IPS-20b (cell line): ENCODE results near the gene PDLIM7.

Experiments
- H3K27ac ChIP-seq: one replicate; pipeline ENCODE4 v1.5.1; 2013; ENCODE audit warnings: low read length
- H3K27me3 ChIP-seq: 2 replicates; pipeline ENCODE4 v1.6.1; 2013; ENCODE audit warnings: mild to moderate bottlenecking, low read length, inconsistent platforms; ENCODE audit not compliant: insufficient read depth
- H3K36me3 ChIP-seq: 2 replicates; pipeline ENCODE4 v1.6.1; 2013; ENCODE audit warnings: low read depth, mild to moderate bottlenecking, inconsistent platforms, low read length, moderate library complexity; ENCODE audit not compliant: insufficient read depth
- H3K4me1 ChIP-seq: 2 replicates; pipeline ENCODE4 v1.6.1; 2013; ENCODE audit warnings: mild to moderate bottlenecking, control low read depth, inconsistent platforms, low read length, moderate library complexity; ENCODE audit not compliant: insufficient read depth
- H3K4me3 ChIP-seq: 2 replicates; pipeline ENCODE4 v1.5.1; 2013; ENCODE audit warnings: mild to moderate bottlenecking, low read length, inconsistent platforms
- H3K9ac ChIP-seq: 2 replicates; pipeline ENCODE4 v1.6.1; 2013; ENCODE audit warnings: low read depth, mild to moderate bottlenecking, inconsistent platforms, low read length, moderate library complexity
- H3K9me3 ChIP-seq: 2 replicates; pipeline ENCODE4 v1.6.1; 2013; ENCODE audit warnings: mild to moderate bottlenecking, low read depth, low read length, inconsistent platforms; ENCODE audit not compliant: insufficient read depth

The PDLIM7 gene

GRCh38 chr5:177531209-177531940 is 34.0 kb upstream of the PDLIM7 start:
- no peak overlapping the region for H3K4me3 ChIP-seq
- no peaks in the 10 kb centered on the region for H3K27me3 ChIP-seq
- H3K36me3 ChIP-seq = peaks cover 92% of the 10 kb centered on the region
- no peaks in the 10 kb centered on the region for H3K4me1 ChIP-seq
- no peak overlapping the region for H3K9ac ChIP-seq
- no peaks in the 10 kb centered on the region for H3K9me3 ChIP-seq
- H3K27ac ChIP-seq = no peak overlapping the region

- Histone ChIP-seq H3K9ac (no peak overlapping the region), H3K9me3 (no peaks in the 10 kb centered on the region), H3K4me3 (no peak overlapping the region), H3K36me3 (peaks cover 92% of the 10 kb centered on the region), H3K27ac (no peak overlapping the region), H3K27me3 (no peaks in the 10 kb centered on the region), H3K4me1 (no peaks in the 10 kb centered on the region)
Observed at GRCh38 chr5:177530638-177531037, 33.2 kb upstream of the PDLIM7 start.

- Histone ChIP-seq H3K4me1 (no peaks in the 10 kb centered on the region), H3K36me3 (peaks cover 92% of the 10 kb centered on the region), H3K9ac (no peak overlapping the region), H3K9me3 (no peaks in the 10 kb centered on the region), H3K27ac (no peak overlapping the region), H3K4me3 (no peak overlapping the region), H3K27me3 (no peaks in the 10 kb centered on the region)
Observed at GRCh38 chr5:177529247-177530203, 32.1 kb upstream of the PDLIM7 start.

DNA sequence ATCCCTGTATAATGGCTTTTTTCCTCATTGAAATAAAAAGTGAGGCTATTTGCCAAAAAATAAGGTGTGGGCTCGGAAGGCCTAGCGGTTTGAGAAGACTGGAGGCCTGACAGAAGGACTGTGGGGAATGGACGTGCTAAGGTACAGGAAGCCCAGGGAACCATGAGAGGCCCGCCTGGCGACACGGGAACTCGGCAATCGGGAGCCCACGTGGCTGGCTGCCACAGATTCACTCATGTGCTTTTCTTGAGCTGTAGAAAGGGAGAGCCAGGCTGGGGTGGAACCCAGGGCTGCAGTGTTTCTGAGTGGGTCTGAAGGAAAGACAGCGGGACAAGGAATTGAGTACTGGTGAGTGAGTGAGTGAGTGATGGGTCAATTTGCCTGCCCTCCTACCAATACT is 31.2 kb upstream of the PDLIM7 start:
- no peak overlapping the region for H3K4me3 ChIP-seq
- no peak overlapping the region for H3K27ac ChIP-seq
- H3K36me3 ChIP-seq = peaks cover 96% of the 10 kb centered on the region
- H3K9ac ChIP-seq = no peak overlapping the region
- no peaks in the 10 kb centered on the region for H3K9me3 ChIP-seq
- no peaks in the 10 kb centered on the region for H3K27me3 ChIP-seq
- no peaks in the 10 kb centered on the region for H3K4me1 ChIP-seq

DNA sequence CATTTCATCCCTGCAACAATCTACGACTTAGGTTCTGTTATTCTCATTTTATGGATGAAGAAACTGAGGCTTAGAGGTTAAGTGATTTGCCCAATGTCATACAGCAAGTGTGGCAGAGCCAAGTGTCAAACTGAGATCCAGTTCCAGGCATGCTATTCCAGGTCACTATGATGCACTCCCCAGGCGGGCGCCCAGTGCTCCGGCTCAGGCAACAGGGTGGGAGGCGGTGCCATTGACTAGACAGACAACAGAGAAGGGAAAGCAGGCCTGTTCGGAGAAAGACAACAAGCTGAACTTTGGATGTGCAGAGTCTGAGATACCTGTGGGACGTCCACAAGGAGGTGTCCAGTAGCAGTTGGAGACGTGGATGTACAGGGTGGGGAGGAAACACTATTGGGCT is 30.2 kb upstream of the PDLIM7 start:
- Histone ChIP-seq H3K27me3 (no peaks in the 10 kb centered on the region), H3K27ac (no peak overlapping the region), H3K36me3 (peaks cover 93% of the 10 kb centered on the region), H3K9ac (no peak overlapping the region), H3K4me3 (no peak overlapping the region), H3K4me1 (no peaks in the 10 kb centered on the region), H3K9me3 (no peaks in the 10 kb centered on the region)

DNA sequence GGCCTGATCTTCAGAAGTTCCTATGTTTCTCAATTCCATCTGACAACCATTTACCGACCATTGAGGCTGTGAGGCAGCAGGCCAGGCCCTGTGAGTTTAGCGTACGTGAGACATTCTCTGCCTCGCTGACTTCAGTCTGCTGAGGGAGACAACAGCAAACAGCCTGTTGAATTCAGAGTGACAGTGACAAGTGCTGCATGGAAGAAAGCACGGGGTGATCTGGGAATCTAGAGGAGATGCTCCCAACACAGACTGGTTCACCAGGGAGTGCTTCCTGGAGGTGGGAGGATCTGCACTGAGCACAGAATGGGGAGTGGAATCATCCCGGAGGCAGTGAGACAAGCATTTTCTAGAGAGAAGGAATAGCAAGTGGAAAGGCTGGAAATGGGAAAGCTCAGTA is 29.4 kb upstream of the PDLIM7 start:
- H3K9ac ChIP-seq = no peak overlapping the region
- H3K9me3 ChIP-seq = no peaks in the 10 kb centered on the region
- no peaks in the 10 kb centered on the region for H3K27me3 ChIP-seq
- H3K36me3 ChIP-seq = peaks cover 89% of the 10 kb centered on the region
- no peak overlapping the region for H3K4me3 ChIP-seq
- no peak overlapping the region for H3K27ac ChIP-seq
- no peaks in the 10 kb centered on the region for H3K4me1 ChIP-seq

- Histone ChIP-seq H3K4me1 (no peaks in the 10 kb centered on the region), H3K27ac (no peak overlapping the region), H3K4me3 (no peak overlapping the region), H3K36me3 (peaks cover 89% of the 10 kb centered on the region), H3K9me3 (no peaks in the 10 kb centered on the region), H3K27me3 (no peaks in the 10 kb centered on the region), H3K9ac (no peak overlapping the region)
Observed at GRCh38 chr5:177526191-177526590, 28.8 kb upstream of the PDLIM7 start.

DNA sequence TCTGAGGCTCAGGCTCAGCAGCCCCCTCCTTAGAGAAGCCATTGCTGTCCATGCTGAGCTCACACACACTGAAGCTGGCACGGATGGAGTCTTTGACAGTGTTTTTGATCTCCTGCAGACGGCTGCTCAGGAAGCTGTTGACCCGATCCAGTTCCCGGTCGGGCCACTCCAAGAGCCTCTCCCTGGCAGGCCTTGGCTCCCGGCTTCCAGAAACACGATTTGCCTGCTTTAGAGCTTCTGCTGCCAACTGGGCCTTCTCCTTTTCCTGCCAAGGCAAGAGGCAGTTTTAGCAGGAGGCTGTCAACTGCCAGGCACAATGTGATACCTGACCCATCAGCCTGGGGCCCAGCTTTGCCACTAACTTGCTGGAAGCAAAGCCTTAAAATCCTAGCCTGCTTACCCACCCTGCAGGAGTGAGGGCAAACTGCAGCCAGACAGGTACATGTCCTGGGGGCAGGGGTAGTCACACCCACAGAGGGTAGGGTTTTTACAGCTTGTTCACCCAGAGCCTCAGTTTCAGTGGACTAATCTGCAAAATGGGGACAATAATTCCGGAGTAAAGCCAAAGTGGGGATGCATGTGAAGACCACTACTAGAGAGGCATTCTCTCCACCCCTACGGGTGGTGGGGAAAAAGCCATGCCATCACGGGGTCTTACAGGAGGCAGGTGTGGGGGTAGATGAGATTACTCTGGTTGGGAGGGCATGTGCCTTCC is 27.7 kb upstream of the PDLIM7 start:
- H3K36me3 ChIP-seq = peaks cover 89% of the 10 kb centered on the region
- H3K4me3 ChIP-seq = no peak overlapping the region
- H3K27me3 ChIP-seq = no peaks in the 10 kb centered on the region
- no peak overlapping the region for H3K27ac ChIP-seq
- no peaks in the 10 kb centered on the region for H3K4me1 ChIP-seq
- no peak overlapping the region for H3K9ac ChIP-seq
- no peaks in the 10 kb centered on the region for H3K9me3 ChIP-seq

GRCh38 chr5:177524539-177524900 is 27.1 kb upstream of the PDLIM7 start:
- Histone ChIP-seq H3K4me3 (no peak overlapping the region), H3K9ac (no peak overlapping the region), H3K9me3 (no peaks in the 10 kb centered on the region), H3K4me1 (no peaks in the 10 kb centered on the region), H3K27ac (no peak overlapping the region), H3K36me3 (peaks cover 89% of the 10 kb centered on the region), H3K27me3 (no peaks in the 10 kb centered on the region)

- H3K27ac ChIP-seq = no peak overlapping the region
- no peaks in the 10 kb centered on the region for H3K4me1 ChIP-seq
- no peak overlapping the region for H3K9ac ChIP-seq
- peaks cover 87% of the 10 kb centered on the region for H3K36me3 ChIP-seq
- H3K9me3 ChIP-seq = no peaks in the 10 kb centered on the region
- no peaks in the 10 kb centered on the region for H3K27me3 ChIP-seq
- no peak overlapping the region for H3K4me3 ChIP-seq
Observed at GRCh38 chr5:177523711-177524538, 26.5 kb upstream of the PDLIM7 start.

DNA sequence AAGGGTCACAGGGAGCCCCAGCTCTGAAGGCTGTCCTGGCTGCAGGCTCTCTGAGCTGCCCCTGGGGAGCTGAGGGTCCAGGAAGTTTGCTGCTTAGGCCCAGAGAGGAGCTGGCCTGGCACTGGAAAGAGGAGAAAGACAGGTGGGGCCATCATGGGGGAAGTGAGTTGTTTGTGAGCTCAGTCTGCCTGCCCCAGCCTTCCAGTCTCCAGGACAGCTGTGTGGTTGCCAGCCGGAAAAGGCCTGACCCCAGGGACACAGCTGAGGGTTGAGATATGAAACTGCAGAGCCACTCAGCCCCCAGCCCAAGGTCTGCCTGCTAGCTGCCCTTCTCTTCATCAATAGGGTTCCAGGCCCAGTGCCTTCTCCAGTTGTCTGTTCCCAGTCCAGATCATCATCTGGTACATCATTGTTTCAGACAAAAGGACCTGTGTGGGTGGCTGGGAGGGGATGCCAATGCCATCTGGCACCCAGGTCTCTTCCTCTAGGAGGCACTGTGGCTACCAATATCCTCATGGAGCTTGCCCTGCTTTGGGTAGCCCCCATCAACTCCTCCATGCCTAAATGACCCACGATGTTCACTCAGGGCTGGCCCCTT is 23.6 kb upstream of the PDLIM7 start:
- Histone ChIP-seq H3K27ac (no peak overlapping the region), H3K36me3 (peaks cover 59% of the 10 kb centered on the region)

More for the DNA sequence above, 23.6 kb upstream of the PDLIM7 start:
- H3K27me3 ChIP-seq = no peaks in the 10 kb centered on the region
- no peak overlapping the region for H3K9ac ChIP-seq
- H3K9me3 ChIP-seq = no peaks in the 10 kb centered on the region
- H3K4me1 ChIP-seq = no peaks in the 10 kb centered on the region
- H3K4me3 ChIP-seq = no peak overlapping the region
